Measurements from ENCODE around the gene RASSF4. TPM values are rescaled to one million over a fixed set of nuclear protein-coding genes. Genes with fewer than 3 reads are reported as not detected.

RASSF4 gene
- total and polyA plus RNA-seq, 2 donors (not counting 3 experiments of a cell fraction or from before 2014, with no cell fraction given), result 7.6 to 8.2 TPM

DNA sequence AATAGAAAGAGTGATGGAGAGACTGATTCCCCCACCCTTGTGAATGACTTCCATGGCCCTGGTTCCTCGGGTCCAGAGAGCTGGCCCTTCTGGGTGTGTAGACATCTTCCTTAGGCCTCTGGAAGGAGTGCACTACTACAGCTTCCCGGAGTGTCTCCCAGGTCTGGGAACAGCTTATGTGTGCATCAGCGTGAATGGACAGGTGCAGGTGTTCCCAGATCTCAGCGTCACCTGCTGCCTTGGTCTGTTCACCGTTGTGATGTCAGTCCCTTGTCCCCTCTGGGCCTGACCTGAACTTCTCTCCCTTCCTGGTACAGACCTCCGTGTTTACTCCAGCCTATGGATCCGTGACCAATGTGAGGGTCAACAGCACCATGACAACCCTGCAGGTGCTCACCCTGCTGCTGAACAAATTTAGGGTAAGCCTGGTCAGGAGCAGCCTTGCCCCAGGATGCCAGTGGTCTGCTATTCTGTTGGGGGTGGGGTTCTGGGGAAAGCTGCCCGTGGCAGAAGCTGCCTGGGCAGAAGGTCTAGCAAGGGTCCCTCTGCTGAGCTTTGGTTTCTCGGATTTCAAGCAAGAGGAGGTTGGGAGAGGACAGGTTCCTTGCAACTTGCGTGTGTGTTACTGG, 29.5 kb downstream of the RASSF4 start:
- Histone ChIP-seq H3K9me3 (replicated peaks; ENCODE audit: control insufficient read depth, insufficient read depth, low read length) (no peaks in the 10 kb centered on the region), H3K9ac (replicated peaks; ENCODE audit: extremely low read depth, insufficient read depth, low read length) (no peak overlapping the region), H3K4me1 (ENCODE audit: control insufficient read depth, extremely low read depth, insufficient read depth, low read length) (peaks cover 12% of the 10 kb centered on the region), H3K4me2 (ENCODE audit: insufficient read depth, low read length) (no peak overlapping the region), H3K4me3 (replicated peaks in 1 of 3; ENCODE audit: insufficient read depth in 1 of 3, low read depth in 1 of 3, low read length in 3 of 3) (no peak overlapping the region), H3K79me2 (ENCODE audit: control insufficient read depth, insufficient read depth, low read length) (no peaks in the 10 kb centered on the region), H3K27ac (ENCODE audit: insufficient read depth, low read depth, low read length) (no peak overlapping the region), H3K9me1 (replicated peaks; ENCODE audit: control insufficient read depth, extremely low read depth, insufficient read depth, low read length) (no peaks in the 10 kb centered on the region), H3K27me3 (ENCODE audit: control insufficient read depth in 2 of 2, insufficient read depth in 2 of 2, low read length in 2 of 2) (no peaks in the 10 kb centered on the region), H4K20me1 (replicated peaks; ENCODE audit: control insufficient read depth, extremely low read depth, insufficient read depth, low read length) (no peaks in the 10 kb centered on the region), H2AFZ (ENCODE audit: low read depth, low read length) (no peak overlapping the region), H3K36me3 (ENCODE audit: control insufficient read depth in 2 of 2, extremely low read depth in 1 of 2, insufficient read depth in 2 of 2, low read length in 2 of 2) (no peaks in the 10 kb centered on the region)
- ChIA-PET CTCF (interaction anchor here (4.3 kb wide), 1 partner anchor 56 kb away, joined by 30 read pairs; no protein-coding TSS in a partner anchor), POLR2A (interaction anchor here (2.6 kb wide), 1 partner anchor 11 kb away, joined by 11 read pairs; the partner anchor contains the start of gene DEPP1)
- DNase-seq (ENCODE audit: low read depth, low spot score) (no peak), FAIRE-seq (no peak)
- intact Hi-C loops (cut with micrococcal nuclease), result no loop called here
- dilution Hi-C loops (cut with MboI; ENCODE audit: extremely low pct_ligation_motif_present, low sequenced_read_pairs), result no loop called here
- TF ChIP-seq GATA2 (IDR thresholded peaks at IDR 0.05; ENCODE audit: insufficient read depth, insufficient read length, low read depth, low read length), result no peak
- no peak for TF ChIP-seq JUN (IDR thresholded peaks at IDR 0.05; ENCODE audit: borderline replicate concordance, insufficient read depth, insufficient read length, low read depth)
- TF ChIP-seq POLR2A (IDR thresholded peaks at IDR 0.05; ENCODE audit: low read depth, low read length), result no peak
- no peak for TF ChIP-seq MYC (IDR thresholded peaks at IDR 0.05; ENCODE audit: low read depth, low read length)
- TF ChIP-seq EZH2 (IDR thresholded peaks at IDR 0.05; ENCODE audit: borderline replicate concordance, low read depth, low read length, severe bottlenecking), result no peak
- TF ChIP-seq, protein P1, sequence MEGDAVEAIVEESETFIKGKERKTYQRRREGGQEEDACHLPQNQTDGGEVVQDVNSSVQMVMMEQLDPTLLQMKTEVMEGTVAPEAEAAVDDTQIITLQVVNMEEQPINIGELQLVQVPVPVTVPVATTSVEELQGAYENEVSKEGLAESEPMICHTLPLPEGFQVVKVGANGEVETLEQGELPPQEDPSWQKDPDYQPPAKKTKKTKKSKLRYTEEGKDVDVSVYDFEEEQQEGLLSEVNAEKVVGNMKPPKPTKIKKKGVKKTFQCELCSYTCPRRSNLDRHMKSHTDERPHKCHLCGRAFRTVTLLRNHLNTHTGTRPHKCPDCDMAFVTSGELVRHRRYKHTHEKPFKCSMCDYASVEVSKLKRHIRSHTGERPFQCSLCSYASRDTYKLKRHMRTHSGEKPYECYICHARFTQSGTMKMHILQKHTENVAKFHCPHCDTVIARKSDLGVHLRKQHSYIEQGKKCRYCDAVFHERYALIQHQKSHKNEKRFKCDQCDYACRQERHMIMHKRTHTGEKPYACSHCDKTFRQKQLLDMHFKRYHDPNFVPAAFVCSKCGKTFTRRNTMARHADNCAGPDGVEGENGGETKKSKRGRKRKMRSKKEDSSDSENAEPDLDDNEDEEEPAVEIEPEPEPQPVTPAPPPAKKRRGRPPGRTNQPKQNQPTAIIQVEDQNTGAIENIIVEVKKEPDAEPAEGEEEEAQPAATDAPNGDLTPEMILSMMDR (IDR thresholded peaks at IDR 0.05; ENCODE audit: extremely low read depth in 1 of 2, insufficient read depth in 1 of 2, low read depth in 1 of 2, low read length in 2 of 2), result no peak
- TF ChIP-seq, protein P2, sequence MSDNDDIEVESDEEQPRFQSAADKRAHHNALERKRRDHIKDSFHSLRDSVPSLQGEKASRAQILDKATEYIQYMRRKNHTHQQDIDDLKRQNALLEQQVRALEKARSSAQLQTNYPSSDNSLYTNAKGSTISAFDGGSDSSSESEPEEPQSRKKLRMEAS (IDR thresholded peaks at IDR 0.05; ENCODE audit: insufficient read depth, insufficient read length), result no peak
- no peak for TF ChIP-seq POLR2AphosphoS5 (IDR thresholded peaks at IDR 0.05; ENCODE audit: insufficient read depth, low read depth, low read length)
- no TSS peak for BruUV-seq (replicated peaks)
